NCI-H510A (cell line): Measurements from ENCODE around the gene ATP8B3.
"Not testable (repeated sequence)": the region's sequence is repeated elsewhere in the genome, so short reads cannot be mapped to it uniquely, and the experiment has no call there.

Experiments used
- DNase-seq: peaks from one replicate; lab custom pipeline; 2025; lab: John Stamatoyannopoulos, UW

ATP8B3 gene

DNA sequence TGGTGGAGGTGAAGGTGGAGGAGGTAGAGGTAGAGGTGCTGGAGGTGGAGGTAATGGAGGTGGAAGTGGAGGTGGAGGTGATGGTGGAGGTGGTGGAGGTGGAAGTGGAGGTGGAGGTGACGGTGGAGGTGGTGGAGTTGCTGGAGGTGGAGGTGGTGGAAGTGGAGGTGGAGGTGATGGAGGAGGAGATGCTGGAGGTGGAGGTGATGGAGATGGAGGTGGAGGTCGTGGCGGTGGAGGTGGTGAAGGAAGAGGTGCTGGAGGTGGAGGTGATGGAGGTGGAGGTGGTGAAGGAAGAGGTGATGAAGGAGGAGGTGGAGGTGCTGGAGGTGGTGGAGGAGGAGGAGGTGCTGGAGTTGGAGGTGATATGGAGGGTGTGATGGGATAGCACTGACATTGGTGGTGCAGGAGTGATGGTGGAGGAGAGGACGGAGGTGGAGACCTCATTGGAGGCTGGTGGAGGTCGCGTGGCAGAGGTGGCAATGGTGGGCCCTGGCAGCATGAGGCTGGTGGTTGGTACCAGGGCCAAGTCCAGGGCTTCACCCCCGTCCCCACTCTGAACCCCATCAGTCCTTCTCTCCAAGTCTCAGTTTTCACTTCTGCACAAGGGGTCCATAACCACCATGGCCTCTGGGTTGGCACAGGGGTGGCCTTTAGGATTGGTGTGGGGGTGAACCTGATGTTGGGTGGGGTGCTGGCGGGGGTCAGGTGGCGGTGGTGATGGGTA is 43.0 kb downstream of the ATP8B3 start:
- no peak for DNase-seq

DNA sequence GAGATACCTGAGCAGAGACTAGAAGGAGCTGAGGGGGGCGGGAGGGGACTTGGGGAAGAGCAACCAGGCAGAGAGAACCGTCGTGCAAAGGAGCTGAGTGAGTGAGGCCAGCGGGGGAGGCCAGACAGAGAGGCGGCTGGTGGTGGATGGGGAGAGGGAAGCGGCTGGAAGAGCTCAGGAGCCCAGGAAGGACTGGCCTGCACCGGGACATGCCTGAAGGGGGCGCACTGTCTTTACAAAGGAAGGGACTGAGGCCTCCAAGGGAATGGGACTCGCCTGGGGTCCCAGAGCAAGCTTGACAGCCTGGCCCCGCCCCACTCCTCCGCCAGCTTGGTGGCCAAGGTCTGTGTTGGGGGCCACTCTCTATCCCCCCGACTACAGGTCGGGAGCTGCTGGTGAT is 43.8 kb downstream of the ATP8B3 start:
- DNase-seq = no peak

DNA sequence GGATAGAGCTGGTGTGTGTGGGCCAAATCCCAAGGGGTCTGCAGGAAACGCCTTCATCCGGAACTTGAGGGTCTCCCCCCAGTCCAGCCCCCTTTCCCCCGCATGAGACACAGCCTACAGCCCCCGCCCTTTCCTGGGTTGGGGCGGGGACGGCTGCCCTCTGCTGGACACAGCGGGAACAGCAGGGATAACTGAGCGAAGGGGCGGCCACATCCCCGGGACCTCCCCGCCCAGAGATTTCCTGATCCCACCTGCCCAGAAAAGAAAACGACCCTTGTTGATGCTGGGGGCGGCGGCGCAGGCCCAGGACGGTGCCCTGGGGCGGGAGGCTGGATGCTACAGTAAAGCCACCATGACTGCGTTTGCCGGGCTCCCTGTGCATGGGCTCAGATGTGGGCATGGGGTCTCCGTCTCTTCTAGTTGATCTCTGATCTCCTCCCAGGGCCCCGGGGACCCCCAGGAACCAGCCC is 44.6 kb downstream of the ATP8B3 start:
- no peak for DNase-seq

- DNase-seq = no peak
Observed at GRCh38 chr19:1766800-1767352, 45.2 kb downstream of the ATP8B3 start.

DNA sequence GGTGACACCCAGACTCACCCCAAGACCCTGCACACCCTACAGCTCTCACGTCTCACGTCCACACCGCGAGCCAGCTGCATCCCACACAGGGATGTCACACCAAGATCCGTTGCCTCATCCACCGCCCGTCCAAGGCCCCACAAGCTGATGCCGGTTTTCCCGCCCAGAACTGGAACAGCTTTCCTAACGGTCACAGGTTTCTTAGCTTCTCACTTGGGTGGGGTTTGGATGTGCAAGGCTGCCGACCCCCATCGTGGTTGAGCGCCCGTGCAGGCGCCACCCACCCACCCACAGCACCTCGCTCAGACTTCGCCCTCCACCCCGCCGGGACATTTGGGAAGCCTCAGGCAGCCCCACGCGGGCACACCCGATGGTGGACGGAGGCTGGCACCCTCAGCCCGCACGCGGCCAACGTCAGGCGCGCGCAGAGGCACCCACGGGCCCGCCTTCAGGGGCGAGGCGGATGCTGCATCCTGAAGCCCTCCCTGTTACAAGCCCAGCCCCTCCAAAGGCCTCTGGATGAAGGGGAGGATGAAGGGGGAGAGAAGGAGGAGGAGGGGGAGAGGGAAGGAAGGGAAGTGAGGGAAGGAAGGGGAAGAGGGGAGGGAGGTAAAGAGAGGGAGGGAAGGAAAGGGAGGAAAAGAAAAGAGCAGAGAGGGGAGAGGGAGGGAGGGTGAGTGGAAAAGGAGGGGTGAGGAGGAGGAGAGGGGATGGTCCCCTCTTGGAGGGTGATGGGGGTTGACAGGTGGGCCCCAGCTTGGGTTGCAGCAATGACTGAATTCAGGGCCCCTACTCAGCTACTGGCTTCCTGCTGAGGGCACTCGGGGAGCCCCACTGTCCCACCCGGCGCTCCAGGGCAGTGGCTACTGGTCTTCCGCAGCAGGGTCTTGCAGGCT is 45.9 kb downstream of the ATP8B3 start:
- DNase-seq = no peak

GRCh38 chr19:1765232-1765903 is 46.7 kb downstream of the ATP8B3 start:
- no peak for DNase-seq

GRCh38 chr19:1764729-1765128 is 47.3 kb downstream of the ATP8B3 start:
- no peak for DNase-seq

GRCh38 chr19:1763648-1764639 is 48.1 kb downstream of the ATP8B3 start:
- DNase-seq = no peak

- no peak for DNase-seq
Observed at GRCh38 chr19:1762243-1763117, 49.6 kb downstream of the ATP8B3 start.

DNA sequence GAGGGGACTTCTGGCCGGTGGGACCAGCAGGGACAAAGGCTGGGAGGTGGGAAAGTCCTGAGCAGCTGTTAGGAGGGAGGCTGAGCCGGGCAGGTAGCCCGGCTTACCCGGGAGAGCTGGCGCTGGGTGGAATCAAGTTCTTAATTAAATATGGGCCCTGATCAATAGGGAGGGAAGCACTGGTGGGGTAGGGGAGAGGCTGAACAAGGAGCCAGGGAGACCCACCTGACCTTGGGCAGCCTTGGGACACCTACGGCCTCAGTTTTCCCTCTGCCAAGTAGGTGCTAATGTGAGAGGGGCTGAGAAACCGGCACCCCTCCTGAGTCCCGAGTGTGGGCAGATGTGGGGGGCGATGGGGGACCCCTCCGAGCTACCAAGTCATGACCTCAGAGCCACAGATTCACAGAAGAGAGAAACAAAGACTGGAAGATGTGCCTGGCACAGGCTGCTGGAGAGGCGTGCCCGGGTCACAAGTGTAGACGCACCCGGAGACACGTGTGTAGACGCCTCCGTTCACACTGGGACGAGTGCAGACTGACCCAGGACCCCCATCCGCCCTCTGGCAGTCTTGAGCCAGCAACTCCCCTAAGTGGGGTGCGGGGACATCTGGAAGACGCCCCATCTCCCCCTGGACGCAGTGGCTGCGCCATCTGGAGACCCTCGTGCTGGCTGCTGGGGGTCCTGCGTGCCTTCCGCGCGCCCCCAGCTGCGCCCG is 50.4 kb downstream of the ATP8B3 start:
- DNase-seq = no peak

DNA sequence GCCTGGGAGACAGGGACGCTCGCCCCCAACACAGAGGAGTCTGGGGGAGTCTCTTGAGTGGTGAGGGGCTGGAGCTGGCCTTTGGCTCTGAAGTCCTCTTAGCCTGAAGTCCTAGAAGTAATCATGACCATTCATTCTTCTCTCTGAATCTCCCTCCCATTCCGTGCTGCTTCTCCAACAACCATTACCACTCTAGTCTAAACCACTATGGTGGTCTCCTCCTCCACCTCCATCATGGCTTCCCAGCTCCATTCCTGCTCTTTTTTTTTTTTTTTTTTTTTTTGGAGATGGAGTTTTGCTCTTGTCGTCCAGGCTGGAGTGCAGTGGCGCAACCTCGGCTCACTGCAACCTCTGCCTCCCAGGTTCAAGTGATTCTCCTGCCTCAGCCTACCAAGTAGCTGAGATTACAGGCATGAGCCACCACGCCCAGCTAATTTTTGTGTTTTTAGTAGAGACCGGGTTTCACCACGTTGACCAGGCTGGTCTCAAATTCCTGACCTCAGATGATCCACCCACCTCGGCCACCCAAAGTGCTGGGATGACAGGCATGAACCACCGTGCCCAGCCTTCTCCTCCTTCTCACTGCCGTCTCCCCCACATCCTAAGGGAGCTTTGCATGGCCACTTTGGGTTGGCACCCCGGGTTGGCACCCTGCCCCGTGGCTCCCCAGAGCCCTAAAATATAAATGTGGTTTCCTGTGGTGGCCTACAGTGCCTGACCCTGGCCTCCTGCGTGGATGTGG is 51.1 kb downstream of the ATP8B3 start:
- DNase-seq = not testable (repeated sequence)

DNA sequence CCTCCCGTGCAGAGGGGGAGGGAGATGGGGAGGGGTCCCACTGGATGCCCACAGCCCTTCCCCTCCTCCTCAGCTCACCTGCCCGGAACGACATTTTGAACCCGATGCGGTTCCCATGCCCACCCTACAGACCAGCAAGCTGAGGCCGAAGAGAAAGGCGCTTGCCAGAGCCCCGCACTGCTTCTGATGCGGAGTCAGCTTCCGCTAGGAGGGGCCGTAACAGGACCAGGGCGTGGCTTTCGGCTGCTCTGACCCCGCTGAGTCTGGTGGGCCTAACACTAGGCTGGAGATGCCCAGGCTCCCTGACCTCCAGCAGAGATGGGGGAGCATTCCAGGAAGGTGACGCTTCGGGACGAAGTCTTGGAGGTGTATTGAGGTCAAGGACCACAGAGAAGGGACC is 52.1 kb downstream of the ATP8B3 start:
- no peak for DNase-seq

DNA sequence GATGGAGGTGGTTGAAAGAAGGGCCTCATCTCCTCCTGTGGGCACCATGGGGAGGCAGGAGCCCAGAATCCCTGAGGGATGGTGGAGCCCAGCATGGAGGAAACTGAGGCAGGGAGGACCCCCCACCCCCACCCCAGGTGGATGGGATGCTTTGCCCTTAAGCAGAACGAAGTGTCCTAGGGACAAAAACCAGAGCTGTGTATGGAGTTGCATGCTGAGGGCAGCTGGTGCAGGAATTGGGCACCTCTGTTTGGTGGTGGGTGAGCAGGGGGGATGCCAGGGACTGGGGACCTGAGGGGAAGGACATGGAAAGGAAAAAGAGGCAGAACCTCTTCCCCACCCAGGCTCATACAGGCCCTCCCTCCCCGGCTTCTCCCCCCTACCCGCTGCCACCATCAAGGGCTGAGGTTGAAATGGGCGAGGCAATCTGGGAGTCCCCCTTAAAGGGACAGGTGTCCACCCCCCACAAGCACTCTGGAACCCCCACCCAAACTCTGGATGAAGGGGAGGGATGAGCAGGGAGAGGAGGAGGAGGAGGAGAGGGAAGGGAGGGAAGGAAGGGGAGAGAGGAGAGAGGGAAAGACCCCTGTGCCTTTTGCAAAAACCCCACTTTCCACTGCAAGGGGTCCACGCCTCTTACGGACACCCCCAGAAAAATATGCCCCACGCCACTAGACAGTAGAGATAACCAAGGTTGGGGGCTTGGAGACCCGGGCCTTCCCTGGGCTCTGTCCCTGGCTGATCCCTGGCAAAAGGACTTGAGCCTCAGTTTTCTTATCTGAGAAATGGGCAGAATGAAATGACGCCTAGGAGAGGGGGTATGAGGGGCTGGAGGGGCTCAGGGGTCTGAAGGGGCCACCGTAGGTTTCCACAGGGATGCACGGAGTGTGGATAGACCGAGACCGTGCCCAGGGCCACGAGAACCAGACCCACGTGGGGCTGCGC is 52.8 kb downstream of the ATP8B3 start:
- DNase-seq = no peak

- DNase-seq = no peak
Observed at GRCh38 chr19:1758231-1758577, 53.9 kb downstream of the ATP8B3 start.

DNA sequence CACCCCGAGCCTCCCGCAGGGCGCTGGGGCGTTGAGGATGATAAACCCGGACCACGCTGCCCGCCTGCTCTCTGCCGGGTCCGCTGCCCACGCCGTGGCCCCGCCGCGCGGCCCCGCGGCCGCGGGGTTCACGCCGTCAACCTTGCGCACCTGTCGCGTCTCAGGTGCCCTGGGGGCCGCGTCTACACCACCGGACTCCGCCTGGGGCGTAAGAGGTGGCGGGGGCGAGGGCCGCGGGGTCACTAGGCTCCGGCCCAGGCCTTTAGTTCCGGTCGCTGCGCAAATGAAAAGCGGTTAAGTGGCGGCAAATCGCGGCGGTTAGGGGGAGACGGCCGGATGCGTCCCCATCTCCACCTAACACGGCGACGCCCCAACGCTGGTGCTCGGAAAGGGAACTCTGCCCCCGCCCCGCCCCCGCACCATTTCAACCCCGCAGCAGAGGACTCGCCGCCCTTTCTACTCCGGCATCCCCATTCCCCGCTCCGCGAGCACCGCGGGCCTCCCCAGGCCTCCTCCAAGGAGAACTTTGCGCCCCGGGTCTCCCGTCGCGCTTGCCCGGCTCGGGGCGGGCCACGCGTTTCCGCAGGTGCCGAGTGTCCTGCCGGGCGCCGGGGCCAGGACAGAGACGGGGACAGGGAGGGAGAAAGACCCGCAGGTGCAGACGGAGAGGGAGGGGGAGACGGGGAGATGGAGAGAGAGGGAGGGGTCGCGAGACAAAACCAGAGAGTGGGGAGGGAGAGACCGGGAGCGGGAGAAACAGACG is 54.4 kb downstream of the ATP8B3 start:
- DNase-seq = no peak

DNA sequence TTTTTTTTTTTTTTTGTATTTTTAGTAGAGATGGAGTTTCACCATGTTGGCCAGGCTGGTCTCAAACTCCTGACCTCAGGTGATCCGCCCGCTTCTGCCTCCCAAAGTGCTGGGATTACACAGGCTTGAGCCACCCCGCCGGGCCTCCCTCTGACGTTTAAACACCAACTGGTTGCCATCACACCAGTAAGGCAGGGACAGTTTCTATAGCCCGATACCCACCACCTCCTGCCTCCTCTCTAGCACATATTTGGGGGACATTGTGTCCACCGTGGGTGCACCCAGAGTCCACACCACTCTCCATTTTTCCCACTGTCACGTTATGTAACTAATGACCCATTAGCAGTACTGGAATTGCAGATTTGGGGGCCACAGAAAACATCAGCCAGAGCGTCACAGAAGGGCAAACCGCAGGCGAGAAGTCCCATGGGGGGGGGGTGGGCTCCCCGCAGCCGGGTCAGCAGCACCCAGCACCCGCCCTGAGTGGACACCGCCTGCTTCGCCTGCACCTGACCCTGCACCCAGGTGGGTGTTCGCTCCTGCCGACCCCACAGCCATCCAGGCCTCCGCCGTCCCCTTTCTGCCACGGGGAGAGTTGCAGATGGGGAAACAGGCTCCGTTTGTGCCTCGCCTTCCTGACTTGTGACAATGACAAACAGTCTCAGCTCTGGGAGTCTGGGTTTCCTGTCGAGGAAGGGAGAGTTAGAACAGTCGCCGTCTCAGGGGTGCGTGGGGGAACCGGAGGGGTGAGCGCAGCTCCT is 55.2 kb downstream of the ATP8B3 start:
- no peak for DNase-seq
